Endothelial cell of umbilical vein (primary cell): Measurements from ENCODE around the gene TBL3.

ENCODE experiments used
- CTCF ChIP-seq, 2 donors: IDR thresholded peaks; 1 replicate in 1 of 2; 2 replicates in 1 of 2; pipeline ENCODE4 v1.5.1; 2011; ENCODE audit warnings: low read length in 2 of 2, mild to moderate bottlenecking in 2 of 2, moderate library complexity in 2 of 2, control low read depth in 1 of 2, inconsistent platforms in 1 of 2, low read depth in 1 of 2; ENCODE audit not compliant: insufficient read depth in 1 of 2; ENCODE audit errors: extremely low read depth in 1 of 2
- EZH2 ChIP-seq: IDR thresholded peaks from 2 replicates; pipeline ENCODE4 v1.6.1; 2012; ENCODE audit warnings: borderline replicate concordance, low read depth, mild to moderate bottlenecking, moderate library complexity, low read length, inconsistent platforms; ENCODE audit not compliant: severe bottlenecking
- FOS ChIP-seq: IDR thresholded peaks from 2 replicates; pipeline ENCODE4 v1.6.1; 2011; ENCODE audit warnings: mild to moderate bottlenecking, low read length, moderate library complexity, borderline replicate concordance; ENCODE audit not compliant: insufficient read depth
- JUN ChIP-seq: IDR thresholded peaks from 2 replicates; pipeline ENCODE4 v1.6.1; 2011; ENCODE audit warnings: borderline replicate concordance, low read depth; ENCODE audit not compliant: insufficient read length, insufficient read depth
- MAX ChIP-seq: IDR thresholded peaks from 2 replicates; pipeline ENCODE4 v1.6.1; 2011; ENCODE audit not compliant: insufficient read depth, insufficient read length
- MYC ChIP-seq: IDR thresholded peaks from one replicate; pipeline ENCODE4 v1.6.1; 2011; ENCODE audit warnings: mild to moderate bottlenecking, low read depth, low read length
- POLR2A ChIP-seq: IDR thresholded peaks from 2 replicates; pipeline ENCODE4 v1.6.1; 2012; ENCODE audit warnings: low read depth, mild to moderate bottlenecking, control low read depth, low read length
- POLR2AphosphoS5 ChIP-seq: IDR thresholded peaks from 2 replicates; pipeline ENCODE4 v1.6.1; 2012; ENCODE audit warnings: low read depth, mild to moderate bottlenecking, control low read depth, low read length, moderate library complexity; ENCODE audit not compliant: insufficient read depth

- no peak for TF ChIP-seq CTCF (IDR thresholded peaks at IDR 0.05; ENCODE audit: extremely low read depth in 1 of 2, insufficient read depth in 1 of 2, low read depth in 1 of 2, low read length in 2 of 2)
- no peak for TF ChIP-seq EZH2
- TF ChIP-seq MAX, result no peak
- no peak for TF ChIP-seq POLR2A
- no peak for TF ChIP-seq MYC
- TF ChIP-seq FOS, result no peak
- TF ChIP-seq POLR2AphosphoS5, result no peak
- no peak for TF ChIP-seq JUN
These were observed 21.9 kb downstream of the TBL3 start for GRCh38 chr16:1993731-1994131.
